LNCAP (cell line): ENCODE measurements around the gene NIPBL.
A peak's percentile ranks its signal among the peaks of the same experiment; 100 is the strongest.

ENCODE experiments used
- CTCF ChIP-seq: fragments of 450-650 bp; IDR thresholded peaks from 2 replicates; pipeline ENCODE4 v1.5.1; 2017; ENCODE audit warnings: mild to moderate bottlenecking

NIPBL gene

GRCh38 chr5:36875790-36876298 is 725 bp upstream of the NIPBL start:
- TF ChIP-seq CTCF, result peak; percentile 67

- no peak for TF ChIP-seq CTCF
These were observed 547 bp downstream of the NIPBL start for GRCh38 chr5:36876965-36877666.

- TF ChIP-seq CTCF, result no peak
These were observed 1.3 kb downstream of the NIPBL start for GRCh38 chr5:36877667-36878391.

- no peak for TF ChIP-seq CTCF
These were observed 2.0 kb downstream of the NIPBL start for GRCh38 chr5:36878392-36879082.

GRCh38 chr5:36879274-36880033 is 2.9 kb downstream of the NIPBL start:
- no peak for TF ChIP-seq CTCF

GRCh38 chr5:36880761-36881160 is 4.2 kb downstream of the NIPBL start:
- no peak for TF ChIP-seq CTCF

- no peak for TF ChIP-seq CTCF
These were observed 4.7 kb downstream of the NIPBL start for GRCh38 chr5:36881304-36881703.
